Suppressor macrophage (primary cell): ENCODE measurements around the gene TRIOBP.
"Not testable (repeated sequence)": the region's sequence is repeated elsewhere in the genome, so short reads cannot be mapped to it uniquely, and the experiment has no call there.

ENCODE experiments used
- DNase-seq, 4 experiments: peaks; one replicate each; pipeline ENCODE4 v3.0.0-alpha.2; 2020 to 2022

TRIOBP gene

GRCh38 chr22:37775785-37776638, 79.2 kb downstream of the TRIOBP start:
- no peak for DNase-seq

DNA sequence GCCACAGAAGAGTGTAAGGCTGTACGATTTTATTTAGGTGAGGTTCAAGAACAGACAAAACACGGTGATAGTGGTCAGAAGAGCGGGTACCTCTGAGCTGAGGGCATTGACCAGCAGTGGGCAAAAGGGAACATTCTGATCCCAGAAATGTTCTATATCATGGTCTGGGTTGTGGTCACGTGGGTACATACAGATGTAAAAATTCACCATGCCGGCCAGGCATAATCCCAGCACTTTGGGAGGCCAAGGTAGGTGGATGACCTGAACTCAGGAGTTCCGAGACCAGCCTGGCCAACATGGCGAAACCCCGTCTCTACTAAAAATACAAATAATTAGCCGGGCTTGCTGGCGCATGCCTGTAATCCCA, 79.8 kb downstream of the TRIOBP start:
- no peak for DNase-seq

- peak in 3 of 4 experiments; percentile 16 to 43 (median 31) for DNase-seq
Measured at GRCh38 chr22:37777122-37777687, 80.4 kb downstream of the TRIOBP start.

DNA sequence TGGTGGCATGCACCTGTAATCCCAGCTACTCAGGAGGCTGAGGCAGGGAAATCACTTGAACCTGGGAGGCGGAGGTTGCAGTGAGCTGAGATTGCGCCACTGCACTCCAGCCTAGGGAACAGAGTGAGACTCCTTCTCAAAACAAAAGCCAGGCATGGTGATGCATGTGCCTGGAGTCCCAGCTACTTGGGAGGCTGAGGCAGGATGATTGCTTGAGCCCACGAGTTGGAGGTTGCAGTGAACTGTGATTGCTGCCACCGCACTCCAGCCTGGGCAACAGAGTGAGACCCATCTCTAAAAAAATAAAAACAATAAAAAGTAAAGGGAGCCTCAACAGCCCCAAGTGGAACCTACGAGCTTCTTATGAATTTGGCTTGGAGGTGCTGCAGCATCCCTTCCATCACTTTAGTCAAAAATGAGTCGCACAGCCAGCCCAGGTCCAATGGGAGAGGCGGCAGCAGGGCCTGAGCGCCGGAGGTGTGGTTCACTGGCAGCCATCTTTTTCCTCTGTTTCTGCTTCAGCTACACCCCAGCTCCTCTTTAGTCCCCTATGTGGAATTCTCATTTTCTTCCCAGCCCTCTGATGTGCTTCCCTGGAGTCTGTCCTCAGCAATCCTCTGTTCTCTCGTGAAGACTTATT, 81.6 kb downstream of the TRIOBP start:
- DNase-seq: no peak

DNA sequence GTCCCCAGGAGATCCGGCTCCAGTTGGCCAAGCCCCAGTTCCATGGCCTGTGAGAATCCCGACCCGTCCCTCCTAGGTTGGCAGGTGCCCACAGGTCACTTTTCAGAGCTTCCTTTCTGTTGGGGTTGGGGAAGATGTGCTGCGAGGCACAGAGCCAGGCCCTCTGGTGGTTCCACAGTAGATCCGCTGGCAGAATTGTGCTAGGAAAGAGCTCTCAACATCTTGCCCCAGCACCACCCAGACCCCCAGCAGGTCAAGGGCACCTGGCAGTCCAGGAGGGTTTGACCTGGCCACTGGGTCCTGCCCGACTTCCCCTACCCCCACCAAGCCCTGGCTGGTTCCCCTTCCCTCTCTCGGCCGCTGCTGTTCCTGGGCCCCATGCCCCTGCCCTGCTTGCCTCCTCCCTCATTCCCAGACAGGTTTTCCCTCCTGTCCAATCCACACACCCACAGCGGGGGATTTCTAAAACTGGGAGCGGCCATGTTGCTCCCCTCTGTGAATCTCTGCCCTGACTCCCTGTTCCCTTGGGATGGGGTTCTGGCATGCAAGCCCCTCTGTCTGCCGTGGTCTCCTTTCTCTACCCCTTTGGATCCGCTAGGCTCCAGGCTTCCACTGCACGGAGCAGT, 84.7 kb downstream of the TRIOBP start:
- no peak for DNase-seq

DNA sequence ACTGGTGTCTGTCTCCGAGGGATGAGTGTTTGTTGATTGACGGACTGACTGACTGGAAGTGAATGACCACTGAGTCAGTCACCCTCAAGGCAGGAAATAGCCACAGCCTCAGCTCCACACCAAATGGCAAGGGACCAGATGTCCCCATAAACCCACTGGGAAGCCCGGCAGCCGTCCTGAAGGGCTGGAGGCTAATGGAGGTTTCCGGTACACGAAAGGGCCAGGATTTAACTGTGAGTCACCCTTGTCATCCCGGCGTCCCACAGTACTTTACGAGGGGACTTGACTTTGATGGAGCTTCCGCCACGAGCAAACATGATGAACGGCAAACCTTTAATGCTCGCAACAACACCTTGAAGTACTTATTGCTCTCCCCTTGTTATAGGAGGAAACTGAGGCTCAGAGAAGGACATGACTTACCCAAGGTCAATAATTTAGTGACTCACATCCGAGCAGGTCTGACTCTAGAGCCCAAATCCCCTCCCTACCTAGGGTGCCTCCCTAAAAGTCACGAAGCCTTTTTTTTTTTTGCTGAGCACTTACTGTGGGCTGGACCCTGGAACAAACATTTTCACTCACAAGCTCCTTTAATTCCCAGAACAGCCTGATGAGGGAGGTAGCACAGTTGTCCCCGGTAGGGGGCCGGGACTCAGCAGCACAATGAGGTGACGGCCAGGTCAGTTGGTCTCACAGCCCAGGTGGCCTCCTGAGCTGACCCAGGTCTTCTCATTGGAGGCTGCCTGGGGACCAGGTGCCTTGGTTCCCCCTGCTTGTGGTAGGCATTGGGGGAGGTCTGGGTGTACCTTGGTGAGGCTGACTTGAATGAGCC, 85.7 kb downstream of the TRIOBP start:
- no peak for DNase-seq

DNA sequence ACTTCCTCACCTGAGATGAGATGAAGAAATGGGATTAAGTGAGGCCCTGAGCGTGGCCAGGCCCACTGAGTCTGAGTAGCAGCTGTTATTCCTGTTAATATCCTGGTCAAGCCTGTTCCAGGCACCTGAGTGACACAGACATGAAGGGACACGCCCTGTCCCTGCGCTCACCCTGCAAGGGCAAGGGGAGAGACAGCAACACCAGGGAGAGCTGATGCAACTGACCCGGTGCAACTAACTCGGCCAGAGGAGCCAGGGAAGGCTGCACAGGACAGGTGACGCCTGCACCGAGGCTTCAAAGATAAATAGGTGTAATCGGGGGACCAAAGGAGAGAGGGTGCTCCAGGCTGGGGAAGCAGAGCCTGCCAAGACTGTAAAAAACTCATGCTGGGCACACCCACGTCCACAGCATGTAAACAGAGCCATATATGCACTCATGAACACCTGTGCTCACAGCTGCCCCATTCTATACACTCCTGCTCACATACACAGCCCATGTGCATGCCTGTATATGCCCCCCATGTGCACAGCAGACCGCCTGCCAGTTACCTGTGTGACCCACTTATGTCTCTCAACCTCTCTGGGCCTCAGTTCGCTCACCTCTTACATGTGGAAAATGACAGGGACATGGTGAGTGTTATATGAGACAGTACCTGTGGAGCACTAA, 88.1 kb downstream of the TRIOBP start:
- no peak for DNase-seq

DNA sequence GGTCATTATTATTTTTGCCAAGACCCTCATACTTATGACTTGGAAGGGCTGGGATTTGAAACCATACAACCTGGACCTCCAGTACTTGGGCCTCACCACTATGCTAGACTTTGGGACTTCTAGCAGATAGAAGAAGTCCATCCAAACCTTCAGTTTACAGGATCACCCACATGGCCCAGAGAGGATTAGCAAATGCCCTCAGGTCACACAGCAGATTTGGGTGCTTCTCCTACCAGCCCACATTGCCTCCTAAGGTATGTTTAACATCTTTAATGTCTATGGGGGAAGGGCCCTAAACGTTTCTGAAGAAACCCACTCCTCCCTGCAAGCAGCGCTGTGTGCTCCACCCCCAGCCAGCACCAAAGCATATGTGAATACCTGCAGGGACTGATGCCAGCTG, 93.4 kb downstream of the TRIOBP start:
- no peak for DNase-seq

GRCh38 chr22:37792494-37792893, 95.6 kb downstream of the TRIOBP start:
- no peak for DNase-seq

GRCh38 chr22:37794376-37794775, 97.5 kb downstream of the TRIOBP start:
- DNase-seq: no peak

DNA sequence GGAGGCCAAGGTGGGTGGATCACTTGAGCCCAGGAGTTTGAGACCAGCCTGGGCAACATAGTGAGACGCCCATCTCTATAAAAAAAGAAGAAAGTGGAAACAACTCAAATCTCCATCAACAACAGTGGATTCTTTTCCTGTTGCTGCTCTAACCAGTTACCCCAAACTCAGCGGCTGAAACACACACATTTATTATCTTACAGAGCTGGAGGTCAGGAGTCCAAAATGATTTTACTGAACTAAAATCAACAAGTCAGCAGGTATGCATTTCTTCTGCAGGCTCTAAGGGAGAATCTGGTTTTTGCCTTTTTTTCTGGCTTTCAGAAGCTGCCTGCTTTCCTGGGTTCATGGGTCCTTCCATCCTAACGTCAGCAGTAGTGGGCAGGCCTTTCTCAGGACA, 99.2 kb downstream of the TRIOBP start:
- DNase-seq: no peak

GRCh38 chr22:37797259-37797658, 100.4 kb downstream of the TRIOBP start:
- not testable (repeated sequence) for DNase-seq

DNA sequence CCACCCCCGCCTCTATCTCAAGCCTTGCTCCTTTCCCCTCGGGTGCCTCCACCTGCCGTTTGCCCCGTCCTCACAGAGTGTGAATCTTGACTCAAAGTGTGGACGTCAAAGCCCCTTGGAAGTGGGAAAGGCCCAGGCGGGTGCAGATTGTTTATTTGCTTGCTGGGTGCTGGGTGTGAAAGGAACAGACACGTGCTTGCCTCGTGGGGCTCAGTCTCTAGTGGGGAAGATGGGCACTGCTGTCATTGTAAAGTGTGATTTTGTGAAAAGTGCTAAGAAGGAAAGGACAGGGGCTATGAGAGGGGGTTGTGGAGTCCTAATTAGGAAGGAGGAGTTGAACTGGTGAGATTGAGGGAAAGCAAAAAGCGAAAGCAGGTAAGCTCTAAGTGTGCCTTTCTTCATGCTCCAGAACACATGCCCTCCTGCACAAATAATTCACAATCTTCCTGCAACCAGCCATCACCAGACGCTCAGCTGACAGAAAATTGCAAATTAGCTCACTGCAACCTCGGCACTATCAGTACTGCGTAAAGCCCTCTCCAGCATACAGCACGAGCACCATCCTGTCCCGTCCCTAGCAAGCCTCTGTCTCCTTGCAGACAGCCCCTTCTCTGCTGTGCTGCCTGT, 101.1 kb downstream of the TRIOBP start:
- DNase-seq: no peak

- DNase-seq: not testable (repeated sequence)
Measured at GRCh38 chr22:37799979-37800378, 103.1 kb downstream of the TRIOBP start.

- no peak for DNase-seq
Measured at GRCh38 chr22:37801946-37802309, 105.1 kb downstream of the TRIOBP start.

GRCh38 chr22:37802310-37803194, 105.7 kb downstream of the TRIOBP start:
- DNase-seq: peak in 3 of 4 experiments; percentile 49 to 80 (median 73)

DNA sequence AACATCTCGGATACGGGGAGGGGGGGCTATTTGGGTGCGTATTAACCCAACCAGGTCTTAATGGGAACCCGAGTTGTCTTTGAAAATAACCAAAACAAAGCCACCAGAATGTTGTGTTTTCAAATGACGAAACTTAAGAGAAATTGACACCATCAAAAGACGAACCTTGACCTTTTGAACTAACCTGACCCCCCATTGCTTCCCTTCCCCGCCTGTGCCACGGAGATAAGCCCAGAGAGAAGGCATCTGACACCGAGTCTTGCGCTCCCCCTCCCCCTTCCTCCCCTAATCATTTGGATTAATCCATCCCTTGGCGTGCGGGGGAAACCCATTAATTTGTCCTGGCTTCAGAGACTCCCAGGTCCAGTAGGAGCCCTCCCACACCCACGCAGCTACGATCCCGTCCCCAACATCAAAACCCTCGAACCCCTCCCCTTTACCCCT, 106.4 kb downstream of the TRIOBP start:
- no peak for DNase-seq

DNA sequence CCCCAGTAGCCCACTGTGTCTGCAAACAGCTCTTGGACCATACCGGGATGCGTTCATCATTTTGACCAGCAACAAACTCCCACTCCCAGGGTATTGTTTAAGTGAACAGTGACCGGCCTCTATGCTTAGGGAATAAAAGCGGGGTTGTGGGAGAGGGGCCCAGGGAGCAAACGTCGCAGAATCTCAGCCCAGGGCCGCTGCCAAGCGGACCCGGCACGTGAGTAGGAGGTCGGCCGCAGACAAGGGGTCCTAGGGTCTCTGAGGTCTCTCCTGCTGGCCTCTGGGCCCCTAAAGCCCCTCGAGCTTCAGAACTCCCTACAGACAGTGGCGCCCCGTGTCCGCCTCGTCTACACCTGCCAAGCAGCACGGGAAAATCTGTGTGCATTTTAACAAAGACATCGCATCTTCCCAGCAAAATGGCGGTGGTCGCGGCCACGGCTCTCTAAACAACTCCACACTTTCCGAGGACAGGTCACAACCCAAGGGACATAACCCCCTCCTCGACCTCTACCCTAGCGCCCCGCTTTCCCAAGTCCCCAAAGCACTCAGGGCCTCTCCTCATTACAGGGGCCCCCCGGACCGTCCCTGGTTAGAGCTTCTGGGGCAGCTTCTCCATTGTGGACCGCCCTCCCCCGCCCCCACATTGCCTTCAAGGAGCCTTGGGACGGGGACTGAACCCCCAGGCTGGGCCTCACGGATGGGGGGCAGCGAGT, 106.9 kb downstream of the TRIOBP start:
- no peak for DNase-seq

- DNase-seq: peak in 2 of 4 experiments; percentile 27 to 39
Measured at GRCh38 chr22:37804352-37804880, 107.6 kb downstream of the TRIOBP start.
